Prostate gland (tissue), 2 donors: ENCODE results near the gene TFF3.

Experiments
- POLR2A ChIP-seq: fragments of 450-650 bp; IDR thresholded peaks from one replicate; pipeline ENCODE4 v1.6.1; 2016; ENCODE audit warnings: antibody characterized with exemption, mild to moderate bottlenecking
- POLR2AphosphoS5 ChIP-seq: sonication (generic); formaldehyde crosslinking; IDR thresholded peaks from one replicate; pipeline ENCODE4 v1.6.1; 2017; ENCODE audit warnings: antibody characterized with exemption
- TF ChIP-seq, protein P1 (sequence below), 4 experiments: fragments of 200-600 bp in 2 of 4; fragments of 450-650 bp in 2 of 4; sonication (generic) in 2 of 4; IDR thresholded peaks; 1 replicate in 3 of 4; 2 replicates in 1 of 4; pipeline ENCODE4 v1.5.1; 2016 to 2019; ENCODE audit warnings: antibody characterized with exemption in 4 of 4, mild to moderate bottlenecking in 2 of 4, moderate library complexity in 2 of 4

DNA sequence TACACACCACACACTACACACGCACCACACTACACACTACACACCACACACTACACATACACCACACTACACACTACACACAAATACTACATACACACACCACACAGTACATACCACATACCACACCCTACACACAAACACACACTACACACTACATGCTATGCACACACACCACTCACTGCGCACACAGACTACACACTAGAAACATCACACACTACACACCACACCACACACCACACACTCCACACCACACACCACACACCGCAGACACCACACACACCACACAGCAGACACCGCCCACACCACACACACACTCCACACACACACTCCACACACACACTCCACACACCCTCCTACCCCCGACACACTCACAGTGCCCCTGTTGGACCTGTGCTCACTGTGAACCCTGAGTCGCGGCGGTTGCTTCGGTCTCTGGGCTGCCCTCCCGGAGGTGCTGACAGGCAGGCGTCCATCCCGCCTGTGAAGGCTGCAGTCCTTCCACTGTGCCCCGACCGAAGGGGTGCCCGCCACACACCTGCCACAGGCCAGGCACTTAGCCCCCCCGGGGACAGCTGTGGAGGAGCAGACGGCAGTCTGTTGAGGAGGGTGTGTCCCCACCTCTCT, 21.4 kb downstream of the TFF3 start:
- TF ChIP-seq, protein P1, sequence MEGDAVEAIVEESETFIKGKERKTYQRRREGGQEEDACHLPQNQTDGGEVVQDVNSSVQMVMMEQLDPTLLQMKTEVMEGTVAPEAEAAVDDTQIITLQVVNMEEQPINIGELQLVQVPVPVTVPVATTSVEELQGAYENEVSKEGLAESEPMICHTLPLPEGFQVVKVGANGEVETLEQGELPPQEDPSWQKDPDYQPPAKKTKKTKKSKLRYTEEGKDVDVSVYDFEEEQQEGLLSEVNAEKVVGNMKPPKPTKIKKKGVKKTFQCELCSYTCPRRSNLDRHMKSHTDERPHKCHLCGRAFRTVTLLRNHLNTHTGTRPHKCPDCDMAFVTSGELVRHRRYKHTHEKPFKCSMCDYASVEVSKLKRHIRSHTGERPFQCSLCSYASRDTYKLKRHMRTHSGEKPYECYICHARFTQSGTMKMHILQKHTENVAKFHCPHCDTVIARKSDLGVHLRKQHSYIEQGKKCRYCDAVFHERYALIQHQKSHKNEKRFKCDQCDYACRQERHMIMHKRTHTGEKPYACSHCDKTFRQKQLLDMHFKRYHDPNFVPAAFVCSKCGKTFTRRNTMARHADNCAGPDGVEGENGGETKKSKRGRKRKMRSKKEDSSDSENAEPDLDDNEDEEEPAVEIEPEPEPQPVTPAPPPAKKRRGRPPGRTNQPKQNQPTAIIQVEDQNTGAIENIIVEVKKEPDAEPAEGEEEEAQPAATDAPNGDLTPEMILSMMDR (IDR thresholded peaks at IDR 0.05), result no peak
- no peak for TF ChIP-seq POLR2AphosphoS5
- no peak for TF ChIP-seq POLR2A
